Liver (tissue), 3 donors: ENCODE measurements around the gene SEZ6L.
"Not testable (repeated sequence)": the region's sequence is repeated elsewhere in the genome, so short reads cannot be mapped to it uniquely, and the experiment has no call there.

Experiments
- CTCF ChIP-seq: fragments of 150-350 bp; IDR thresholded peaks from 2 replicates; pipeline ENCODE4 v1.5.1; 2017; ENCODE audit warnings: improper control_type of control experiment, low read depth, low read length; ENCODE audit not compliant: missing input control
- GABPA ChIP-seq, 2 donors: IDR thresholded peaks in 1 of 2; conservative IDR thresholded peaks in 1 of 2; 2 replicates each; pipeline ENCODE4 v1.6.1; 2016; ENCODE audit warnings: antibody characterized with exemption in 2 of 2, mild to moderate bottlenecking in 1 of 2, moderate library complexity in 1 of 2
- donor health status: healthy.
- donor health status: healthy.

- not testable (repeated sequence) for TF ChIP-seq CTCF; GABPA (IDR thresholded peaks at IDR 0.05 in 1 of 2, conservative IDR thresholded peaks at IDR 0.05 in 1 of 2)
Measured at GRCh38 chr22:26408562-26409220, 239.4 kb downstream of the SEZ6L start.
